Measurements from ENCODE around the gene KCNK16.

KCNK16 gene

DNA sequence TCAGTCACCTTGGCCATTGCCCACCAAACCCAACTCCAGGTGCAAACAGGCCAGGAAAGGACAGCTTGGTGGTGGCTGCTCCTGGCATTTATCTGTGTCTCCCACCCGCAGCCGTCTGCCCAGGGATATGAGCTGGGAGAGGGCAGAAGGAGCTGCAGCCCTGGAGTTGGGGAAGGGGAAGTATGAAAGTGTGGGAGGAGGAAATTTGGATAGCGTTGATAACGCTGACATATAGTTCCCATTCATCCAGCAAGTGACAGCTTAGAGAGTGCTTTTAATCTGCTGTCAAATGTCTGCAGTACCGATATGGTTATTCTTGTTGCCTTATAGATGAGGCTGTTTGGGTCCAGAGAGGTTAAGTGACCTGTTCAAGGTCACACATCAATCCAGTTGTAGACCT, 741 bp downstream of the KCNK16 start:
- Histone ChIP-seq H3K9me2 (replicated peaks; ENCODE audit: low read depth, low read length) (no peaks in the 10 kb centered on the region), H3F3A (ENCODE audit: low read depth) (no peaks in the 10 kb centered on the region), H2AFZ (ENCODE audit: low read length) (no peak overlapping the region), H3K4me2 (ENCODE audit: low read depth, low read length, poor library complexity, severe bottlenecking) (no peak overlapping the region), H3K9me3 (ENCODE audit: insufficient read depth, low read depth, low read length) (no peaks in the 10 kb centered on the region), H3K36me3 (ENCODE audit: insufficient read depth, low read length) (no peaks in the 10 kb centered on the region), H3K9ac (ENCODE audit: low read depth, low read length, poor library complexity, severe bottlenecking) (no peak overlapping the region), H3K4me1 (ENCODE audit: insufficient read depth, low read length, poor library complexity, severe bottlenecking) (peaks cover 8% of the 10 kb centered on the region), H3K27me3 (ENCODE audit: insufficient read depth, low read length, poor library complexity, severe bottlenecking) (no peaks in the 10 kb centered on the region), H4K20me1 (ENCODE audit: insufficient read depth, low read length, poor library complexity, severe bottlenecking) (no peaks in the 10 kb centered on the region), H3K79me2 (ENCODE audit: insufficient read depth, low read length) (no peaks in the 10 kb centered on the region), H3K4me3 (ENCODE audit: low read length, poor library complexity, severe bottlenecking) (no peak overlapping the region)
- TF ChIP-seq, protein P1, sequence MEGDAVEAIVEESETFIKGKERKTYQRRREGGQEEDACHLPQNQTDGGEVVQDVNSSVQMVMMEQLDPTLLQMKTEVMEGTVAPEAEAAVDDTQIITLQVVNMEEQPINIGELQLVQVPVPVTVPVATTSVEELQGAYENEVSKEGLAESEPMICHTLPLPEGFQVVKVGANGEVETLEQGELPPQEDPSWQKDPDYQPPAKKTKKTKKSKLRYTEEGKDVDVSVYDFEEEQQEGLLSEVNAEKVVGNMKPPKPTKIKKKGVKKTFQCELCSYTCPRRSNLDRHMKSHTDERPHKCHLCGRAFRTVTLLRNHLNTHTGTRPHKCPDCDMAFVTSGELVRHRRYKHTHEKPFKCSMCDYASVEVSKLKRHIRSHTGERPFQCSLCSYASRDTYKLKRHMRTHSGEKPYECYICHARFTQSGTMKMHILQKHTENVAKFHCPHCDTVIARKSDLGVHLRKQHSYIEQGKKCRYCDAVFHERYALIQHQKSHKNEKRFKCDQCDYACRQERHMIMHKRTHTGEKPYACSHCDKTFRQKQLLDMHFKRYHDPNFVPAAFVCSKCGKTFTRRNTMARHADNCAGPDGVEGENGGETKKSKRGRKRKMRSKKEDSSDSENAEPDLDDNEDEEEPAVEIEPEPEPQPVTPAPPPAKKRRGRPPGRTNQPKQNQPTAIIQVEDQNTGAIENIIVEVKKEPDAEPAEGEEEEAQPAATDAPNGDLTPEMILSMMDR (conservative IDR thresholded peaks at IDR 0.05; ENCODE audit: low read length), result no peak

- Histone ChIP-seq H3K4me1 (ENCODE audit: insufficient read depth, low read length, poor library complexity, severe bottlenecking) (peaks cover 4% of the 10 kb centered on the region), H3K27me3 (ENCODE audit: insufficient read depth, low read length, poor library complexity, severe bottlenecking) (no peaks in the 10 kb centered on the region), H3K9me3 (ENCODE audit: insufficient read depth, low read depth, low read length) (no peaks in the 10 kb centered on the region), H3K4me2 (ENCODE audit: low read depth, low read length, poor library complexity, severe bottlenecking) (no peak overlapping the region), H3K9ac (ENCODE audit: low read depth, low read length, poor library complexity, severe bottlenecking) (no peak overlapping the region), H3K79me2 (ENCODE audit: insufficient read depth, low read length) (no peaks in the 10 kb centered on the region), H3K9me2 (replicated peaks; ENCODE audit: low read depth, low read length) (no peaks in the 10 kb centered on the region), H3K4me3 (ENCODE audit: low read length, poor library complexity, severe bottlenecking) (no peak overlapping the region), H2AFZ (ENCODE audit: low read length) (no peak overlapping the region), H4K20me1 (ENCODE audit: insufficient read depth, low read length, poor library complexity, severe bottlenecking) (no peaks in the 10 kb centered on the region), H3F3A (ENCODE audit: low read depth) (no peaks in the 10 kb centered on the region), H3K36me3 (ENCODE audit: insufficient read depth, low read length) (no peaks in the 10 kb centered on the region)
- TF ChIP-seq, protein P1 (conservative IDR thresholded peaks at IDR 0.05; ENCODE audit: low read length), result no peak
- TF ChIP-seq EZH2phosphoT487 (IDR thresholded peaks at IDR 0.05; ENCODE audit: borderline replicate concordance), result no peak
These were observed 2.0 kb downstream of the KCNK16 start for GRCh38 chr6:39320363-39320984.

DNA sequence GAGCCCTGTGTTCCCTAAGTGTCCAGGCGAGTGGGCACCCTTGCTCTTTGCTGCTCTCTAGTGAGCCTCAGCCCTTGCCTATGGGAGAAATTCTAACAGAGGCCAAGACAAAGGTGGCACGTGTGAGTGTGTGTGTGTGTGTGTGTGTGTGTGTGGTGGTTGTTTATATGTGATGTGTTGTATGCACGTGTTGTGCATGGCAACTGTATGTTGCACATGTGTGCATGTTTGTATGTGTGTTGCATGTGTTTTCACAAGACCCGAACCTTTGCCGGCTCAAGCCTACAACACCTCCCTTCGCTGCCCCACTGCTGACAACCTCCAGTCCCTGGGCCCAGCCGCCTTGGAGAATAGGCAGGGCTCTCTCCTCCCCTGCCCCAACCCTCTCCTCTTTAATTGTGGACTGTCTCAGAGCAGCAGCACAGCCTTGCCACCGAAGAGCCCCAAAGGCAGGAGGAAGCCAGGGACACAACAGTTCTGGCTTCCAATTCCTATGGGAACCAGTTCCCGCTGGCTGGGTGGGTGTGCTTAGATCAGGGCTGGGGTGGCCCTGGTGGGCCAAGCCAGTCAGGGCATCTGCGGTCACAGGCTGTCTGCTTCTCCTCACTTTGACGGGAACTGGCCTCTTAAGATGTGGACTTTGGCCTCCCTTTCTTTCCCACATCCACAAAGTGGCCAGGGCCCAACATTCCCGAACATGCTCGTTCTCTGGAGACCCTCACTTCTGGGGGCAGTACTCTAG, 2.7 kb downstream of the KCNK16 start:
- no peak overlapping the region for H3K4me2 ChIP-seq (ENCODE audit: low read depth, low read length, poor library complexity, severe bottlenecking)
- H3K36me3 ChIP-seq (ENCODE audit: insufficient read depth, low read length), result no peaks in the 10 kb centered on the region

More for the DNA sequence above, 2.7 kb downstream of the KCNK16 start:
- H3K79me2 ChIP-seq (ENCODE audit: insufficient read depth, low read length), result no peaks in the 10 kb centered on the region
- no peaks in the 10 kb centered on the region for H3K27me3 ChIP-seq (ENCODE audit: insufficient read depth, low read length, poor library complexity, severe bottlenecking)
- H3K4me3 ChIP-seq (ENCODE audit: low read length, poor library complexity, severe bottlenecking), result no peak overlapping the region
- H4K20me1 ChIP-seq (ENCODE audit: insufficient read depth, low read length, poor library complexity, severe bottlenecking), result no peaks in the 10 kb centered on the region
- H3K4me1 ChIP-seq (ENCODE audit: insufficient read depth, low read length, poor library complexity, severe bottlenecking), result peaks cover 4% of the 10 kb centered on the region
- H2AFZ ChIP-seq (ENCODE audit: low read length), result no peak overlapping the region
- H3K9me3 ChIP-seq (ENCODE audit: insufficient read depth, low read depth, low read length), result no peaks in the 10 kb centered on the region
- TF ChIP-seq, protein P1 (conservative IDR thresholded peaks at IDR 0.05; ENCODE audit: low read length), result no peak
- no peak for TF ChIP-seq EZH2phosphoT487 (IDR thresholded peaks at IDR 0.05; ENCODE audit: borderline replicate concordance)
- H3F3A ChIP-seq (ENCODE audit: low read depth), result no peaks in the 10 kb centered on the region
- no peaks in the 10 kb centered on the region for H3K9me2 ChIP-seq (replicated peaks; ENCODE audit: low read depth, low read length)
- no peak overlapping the region for H3K9ac ChIP-seq (ENCODE audit: low read depth, low read length, poor library complexity, severe bottlenecking)

All from Loucy (cell line).